Heart left ventricle (tissue), 16 donors: ENCODE measurements around the gene SMC5. TPM values are rescaled to one million over a fixed set of nuclear protein-coding genes. Genes with fewer than 3 reads are reported as not detected.
A peak's percentile ranks its signal among the peaks of the same experiment; 100 is the strongest.

ENCODE experiments used
- ATAC-seq, 4 donors: fragments of 200-7000 bp; cut with Tn5 transposase; one replicate each; pipeline ENCODE4 v1.9.1; 2020 to 2022; ENCODE audit warnings: moderate library complexity in 4 of 4, mild to moderate bottlenecking in 3 of 4, moderate number of reproducible peaks in 1 of 4
- DNase-seq, 5 donors: peaks; one replicate each; pipeline ENCODE4 v3.0.0-alpha.2; 2020
- H3K27ac ChIP-seq, 12 donors: fragments of 200-600 bp; sonication (generic) in 4 of 12; one replicate each; pipeline versions ENCODE4 v1.5.0 to v1.8.0; 2016 to 2022; ENCODE audit warnings: mild to moderate bottlenecking in 2 of 12
- H3K27me3 ChIP-seq, 9 donors: fragments of 200-600 bp; sonication (generic) in 2 of 9; one replicate each; pipeline versions ENCODE4 v1.5.1 to v1.8.0; 2016 to 2022; ENCODE audit warnings: mild to moderate bottlenecking in 3 of 9
- H3K36me3 ChIP-seq, 9 donors: fragments of 200-600 bp; sonication (generic) in 2 of 9; one replicate each; pipeline versions ENCODE4 v1.5.0 to v1.8.0; 2018 to 2022; ENCODE audit warnings: mild to moderate bottlenecking in 2 of 9
- H3K4me1 ChIP-seq, 12 donors: fragments of 200-600 bp; sonication (generic) in 4 of 12; one replicate each; pipeline versions ENCODE4 v1.5.0 to v1.8.0; 2016 to 2022; ENCODE audit warnings: mild to moderate bottlenecking in 3 of 12
- H3K4me3 ChIP-seq, 12 donors: fragments of 200-600 bp; sonication (generic) in 4 of 12; one replicate each; pipeline versions ENCODE4 v1.5.0 to v1.8.0; 2017 to 2022; ENCODE audit warnings: mild to moderate bottlenecking in 9 of 12, moderate library complexity in 4 of 12
- H3K9me3 ChIP-seq, 12 donors: fragments of 200-600 bp; sonication (generic) in 4 of 12; one replicate each; pipeline versions ENCODE4 v1.5.0 to v1.8.0; 2016 to 2022; ENCODE audit warnings: mild to moderate bottlenecking in 1 of 12
- CTCF ChIP-seq, 12 donors: fragments of 200-600 bp; sonication (generic) in 4 of 12; IDR thresholded peaks; one replicate each; pipeline versions ENCODE4 v1.5.0 to v1.8.0; 2018 to 2022; ENCODE audit warnings: antibody characterized with exemption in 12 of 12, mild to moderate bottlenecking in 5 of 12
- POLR2A ChIP-seq, 2 donors: fragments of 450-650 bp; IDR thresholded peaks; one replicate each; pipeline ENCODE4 v1.6.1; 2017; ENCODE audit warnings: antibody characterized with exemption in 2 of 2, mild to moderate bottlenecking in 2 of 2, moderate library complexity in 2 of 2
- WGBS, 4 donors: extraction: QIAGEN DNeasy Blood & Tissue Kit in 2 of 4; methylation state at CpG; one replicate each; pipeline versions ENCODE4 v1.1.5 to v1.1.7; 2013 to 2018; 5-methylcytosine and 5-hydroxymethylcytosine counted together
- intact Hi-C, 10 donors: fragments of 100-400 bp; cut with DNase I; formaldehyde crosslinking; loops; one replicate each; pipeline versions ENCODE4 v1.11.1 to v1.14.2; 2022
- polyA plus RNA-seq, 2 donors: library from polyadenylated mRNA; stranded (reverse); fragments of 200-250 nt; gene quantifications; one replicate each; pipeline ENCODE4 v1.2.3, GENCODE V29; 2013
- total RNA-seq, 9 donors: library from RNA; depleted of rRNA in 2 of 9; stranded (reverse); fragments of >200 nt in 2 of 9; fragmentation: NEBNext Ultra II Directional in 3 of 9; extraction: Animal tissue kit (Norgen Biotek cat#: 25700) in 3 of 9; gene quantifications; one replicate each; pipeline versions ENCODE4 v1.1.0 to v1.2.4, GENCODE V29; 2016 to 2023
- donor health status: ischemic (EF 13 %, LVEDD 7.1; RV severe dilation, severe dysfunction).
- donor health status: healthy with polysubstance abuse.
- donor health status: DM: no; HTN: yes; CAD: no.
- donor health status: DM: no; HTN: no; CAD: no.
- donor health status: ischemic (EF 25% LVEDD 6.9; RV normal size, moderate dysfunction).
- donor health status: ischemic (EF 25% LVEDD 5.7; RV mildly dilated, moderate dysfunction).
- donor health status: healthy.
- donor health status: DM: yes; HTN: yes; CAD: no.
- donor health status: ischemic (EF 35%, LVEDD 5.7; RV mildly dilated, moderate dysfunction).
- donor health status: nonischemic (EF 11% LVEDD 7.7; RV severe dilation, severe dysfunction).
- donor health status: DM: yes; HTN: yes; CAD: no.
- donor health status: PGD.
- donor health status: ischemic (EF 29% LVEDD 5.4; RV normal size, mild dysfunction).
- donor health status: nonischemic (EF 23%, LVEDD 6.1; RV moderate dilation, normal function).

Gene SMC5
- total and polyA plus RNA-seq, 11 donors: 6.8 to 14.6 (median 11.0) TPM

GRCh38 chr9:70261131-70261870 lies 2.5 kb downstream of the SMC5 start:
- H3K27ac ChIP-seq: peak overlapping the region in 2 of 12 donors; percentile 12 to 25
- no peaks in the 10 kb centered on the region for H3K9me3 ChIP-seq
- ATAC-seq (no peak), DNase-seq (no peak)
- WGBS, 4 donors: 58 to 70% (median 61%) methylated on average over 4 of the region's 4 CpGs
- peaks cover 0 to 42% (median 24%) of the 10 kb centered on the region in 9 donors for H3K36me3 ChIP-seq
- peaks cover 5 to 69% (median 46%) of the 10 kb centered on the region in 12 donors for H3K4me1 ChIP-seq
- H3K4me3 ChIP-seq: no peak overlapping the region
- no peak for TF ChIP-seq POLR2A (IDR thresholded peaks at IDR 0.05)
- TF ChIP-seq CTCF (IDR thresholded peaks at IDR 0.05): no peak
- intact Hi-C loops: loop anchor here in 3 of 10 donors (5.0 to 10.0 kb wide), 3 partner anchors 154 to 506 kb away; partner anchors contain the start of gene KLF9 (in 2 of the 3)
- H3K27me3 ChIP-seq: no peaks in the 10 kb centered on the region

- H3K4me1 ChIP-seq: peaks cover 5 to 67% (median 45%) of the 10 kb centered on the region in 12 donors
- H3K4me3 ChIP-seq: no peak overlapping the region
- TF ChIP-seq POLR2A (IDR thresholded peaks at IDR 0.05): no peak
- TF ChIP-seq CTCF (IDR thresholded peaks at IDR 0.05): no peak
- intact Hi-C loops: loop anchor here in 3 of 10 donors (5.0 to 10.0 kb wide), 3 partner anchors 152 to 508 kb away; partner anchors contain the start of gene KLF9 (in 2 of the 3)
- H3K27me3 ChIP-seq: no peaks in the 10 kb centered on the region
- H3K36me3 ChIP-seq: peaks cover 0 to 52% (median 35%) of the 10 kb centered on the region in 9 donors
- 94 to 97% (median 95%) methylated on average over 2 of the region's 2 CpGs for WGBS, 4 donors
- peak overlapping the region in 4 of 12 donors; percentile 11 to 60 (median 46) for H3K27ac ChIP-seq
- ATAC-seq (no peak), DNase-seq (no peak)
- H3K9me3 ChIP-seq: no peaks in the 10 kb centered on the region
Observed at GRCh38 chr9:70262366-70262765, 3.6 kb downstream of the SMC5 start.

GRCh38 chr9:70262948-70263347 lies 4.2 kb downstream of the SMC5 start:
- WGBS, 4 donors: 74 to 79% (median 77%) methylated on average over 6 of the region's 6 CpGs
- H3K36me3 ChIP-seq: peaks cover 0 to 58% (median 41%) of the 10 kb centered on the region in 9 donors
- H3K9me3 ChIP-seq: no peaks in the 10 kb centered on the region
- intact Hi-C loops: loop anchor here in 3 of 10 donors (5.0 to 10.0 kb wide), 3 partner anchors 152 to 508 kb away; partner anchors contain the start of gene KLF9 (in 2 of the 3)
- no peak overlapping the region for H3K4me3 ChIP-seq
- H3K27ac ChIP-seq: peak overlapping the region in 10 of 12 donors; percentile 10 to 60 (median 46)
- TF ChIP-seq POLR2A (IDR thresholded peaks at IDR 0.05) (no peak), CTCF (IDR thresholded peaks at IDR 0.05) (no peak)
- no peak for DNase-seq
- no peaks in the 10 kb centered on the region for H3K27me3 ChIP-seq
- peaks cover 0 to 61% (median 41%) of the 10 kb centered on the region in 12 donors for H3K4me1 ChIP-seq
- no peak for ATAC-seq

- peaks cover 0 to 56% (median 40%) of the 10 kb centered on the region in 12 donors for H3K4me1 ChIP-seq
- ATAC-seq (peak; percentile 45 to 56 (median 48)), DNase-seq (no peak)
- no peaks in the 10 kb centered on the region for H3K9me3 ChIP-seq
- H3K27ac ChIP-seq: peak overlapping the region in 10 of 12 donors; percentile 10 to 60 (median 46)
- H3K4me3 ChIP-seq: no peak overlapping the region
- H3K36me3 ChIP-seq: peaks cover 0 to 61% (median 46%) of the 10 kb centered on the region in 9 donors
- TF ChIP-seq POLR2A (IDR thresholded peaks at IDR 0.05): no peak
- no peak for TF ChIP-seq CTCF (IDR thresholded peaks at IDR 0.05)
- intact Hi-C loops: loop anchor here in 3 of 10 donors (5.0 to 10.0 kb wide), 3 partner anchors 151 to 509 kb away; partner anchors contain the start of gene KLF9 (in 2 of the 3)
- WGBS, 4 donors: 47 to 58% (median 53%) methylated on average over 1 of the region's 1 CpG
- H3K27me3 ChIP-seq: no peaks in the 10 kb centered on the region
Observed at GRCh38 chr9:70263421-70263820, 4.6 kb downstream of the SMC5 start.
